HepG2 (cell line): ENCODE measurements around the gene SLC9B2. TPM values are rescaled to one million over a fixed set of nuclear protein-coding genes. Genes with fewer than 3 reads are reported as not detected.

ENCODE experiments used
- ARID3A ChIP-seq: IDR thresholded peaks from 2 replicates; pipeline ENCODE4 v1.6.1; 2012; ENCODE audit warnings: low read depth, low read length, improper control_type of control experiment
- CREB3 ChIP-seq: sonication (generic); formaldehyde crosslinking; IDR thresholded peaks from 2 replicates; pipeline ENCODE4 v1.5.0; 2020; ENCODE audit warnings: missing genetic modification reagents
- HES4 ChIP-seq: sonication (generic); formaldehyde crosslinking; IDR thresholded peaks from 2 replicates; pipeline ENCODE4 v1.9.0; 2021; ENCODE audit warnings: mild to moderate bottlenecking, missing genetic modification reagents, borderline replicate concordance
- HOMEZ ChIP-seq: IDR thresholded peaks from 2 replicates; pipeline ENCODE4 v1.6.1; 2016; ENCODE audit warnings: low read depth
- MED8 ChIP-seq: sonication (generic); formaldehyde crosslinking; IDR thresholded peaks from 2 replicates; pipeline ENCODE4 v1.8.1; 2023; ENCODE audit warnings: mild to moderate bottlenecking, missing genetic modification reagents; ENCODE audit not compliant: insufficient replicate concordance
- MIXL1 ChIP-seq: IDR thresholded peaks from 2 replicates; pipeline ENCODE4 v1.6.1; 2016
- MTA1 ChIP-seq: sonication (generic); formaldehyde crosslinking; IDR thresholded peaks from 2 replicates; pipeline ENCODE4 v1.4.0; 2020; ENCODE audit warnings: missing genetic modification reagents, mild to moderate bottlenecking, borderline replicate concordance
- PHF5A ChIP-seq: IDR thresholded peaks from one replicate; pipeline ENCODE4 v1.6.1; 2018; ENCODE audit warnings: low read depth, missing genetic modification reagents; ENCODE audit not compliant: unreplicated experiment
- REL ChIP-seq: sonication (generic); formaldehyde crosslinking; conservative IDR thresholded peaks from 2 replicates; pipeline ENCODE4 v1.8.0; 2022; ENCODE audit warnings: mild to moderate bottlenecking, missing genetic modification reagents, moderate library complexity
- SCMH1 ChIP-seq: sonication (generic); formaldehyde crosslinking; IDR thresholded peaks from 2 replicates; pipeline ENCODE4 v1.9.0; 2021; ENCODE audit warnings: missing genetic modification reagents, mild to moderate bottlenecking, borderline replicate concordance
- STAG1 ChIP-seq: sonication (generic); formaldehyde crosslinking; IDR thresholded peaks from 2 replicates; pipeline ENCODE4 v1.4.0; 2020; ENCODE audit warnings: missing genetic modification reagents
- YEATS4 ChIP-seq: sonication (generic); formaldehyde crosslinking; IDR thresholded peaks from 2 replicates; pipeline ENCODE4 v1.4.0; 2020; ENCODE audit warnings: missing genetic modification reagents, borderline replicate concordance
- ZBTB44 ChIP-seq: sonication (generic); formaldehyde crosslinking; IDR thresholded peaks from 2 replicates; pipeline ENCODE4 v1.4.0; 2020; ENCODE audit warnings: missing genetic modification reagents
- ZFP82 ChIP-seq: sonication (generic); formaldehyde crosslinking; IDR thresholded peaks from 2 replicates; pipeline ENCODE4 v1.5.1; 2020; ENCODE audit warnings: mild to moderate bottlenecking, missing genetic modification reagents, borderline replicate concordance
- ZGPAT ChIP-seq: IDR thresholded peaks from 2 replicates; pipeline ENCODE4 v1.6.1; 2016; ENCODE audit warnings: mild to moderate bottlenecking
- ZNF207 ChIP-seq: fragments of 450-650 bp; IDR thresholded peaks from 2 replicates; pipeline ENCODE4 v1.6.1; 2016; ENCODE audit warnings: antibody characterized with exemption, borderline replicate concordance
- ZNF414 ChIP-seq: sonication (generic); formaldehyde crosslinking; IDR thresholded peaks from 2 replicates; pipeline ENCODE4 v1.5.0; 2020; ENCODE audit warnings: missing genetic modification reagents
- ZXDC ChIP-seq: sonication (generic); formaldehyde crosslinking; IDR thresholded peaks from 2 replicates; pipeline ENCODE4 v1.5.0; 2020; ENCODE audit warnings: mild to moderate bottlenecking, missing genetic modification reagents
- polyA plus RNA-seq, 8 experiments: library from polyadenylated mRNA; depleted of rRNA in 3 of 8; stranded (reverse) in 7 of 8; unstranded in 1 of 8; fragments of >200 nt; fragmentation: Illumina TruSeq in 4 of 8; extraction: Trizol in 4 of 8; gene quantifications; 2 replicates each; pipeline versions ENCODE4 v1.2.1 to v1.2.3, GENCODE V29; 2011 to 2016; ENCODE audit warnings: low read depth in 4 of 8, missing spikeins in 1 of 8, mixed read lengths in 1 of 8; ENCODE audit not compliant: insufficient read depth in 1 of 8
- total RNA-seq, 5 experiments: library from RNA; depleted of rRNA; stranded (reverse); fragments of >200 nt; fragmentation: Illumina TruSeq; extraction: Trizol; gene quantifications; 2 replicates each; pipeline ENCODE4 v1.2.3, GENCODE V29; 2016; ENCODE audit warnings: low read depth in 1 of 5

The SLC9B2 gene
- total and polyA plus RNA-seq, 2 of the 13 experiments (the other 11 are each of a cell fraction or from before 2014, with no cell fraction given) = 23.5 to 38.5 TPM

- TF ChIP-seq YEATS4 (CRISPR knock-in tag) (no peak), HES4 (no peak), ZGPAT (CRISPR knock-in tag) (no peak), STAG1 (CRISPR knock-in tag) (peak; percentile 84), CREB3 (CRISPR knock-in tag) (no peak), ZFP82 (CRISPR knock-in tag) (no peak), ZNF207 (no peak), MIXL1 (CRISPR knock-in tag) (0 out of 2 replicates have a peak, but pooled peaks have one; percentile 26), HOMEZ (no peak), ARID3A (peak; percentile 65; the same call in 1 of the 2 replicates), ZBTB44 (CRISPR knock-in tag) (no peak), ZNF414 (CRISPR knock-in tag) (no peak), PHF5A (no peak), REL (CRISPR knock-in tag) (no peak), SCMH1 (CRISPR knock-in tag) (no peak), MTA1 (CRISPR knock-in tag) (no peak), MED8 (CRISPR knock-in tag) (no peak), ZXDC (CRISPR knock-in tag) (no peak)
These were observed 15.2 kb upstream of the SLC9B2 start (continued) for GRCh38 chr4:103091601-103092223.
